GM23338 (cell line): ENCODE measurements around the gene CSTF2T. TPM values are rescaled to one million over a fixed set of nuclear protein-coding genes. Genes with fewer than 3 reads are reported as not detected.

Experiments used
- ATAC-seq: fragments of 200-7000 bp; cut with Tn5 transposase; 3 replicates; pipeline ENCODE4 v1.9.1; 2020
- DNase-seq: peaks from one replicate; pipeline ENCODE4 v3.0.0-alpha.2; 2015; ENCODE audit warnings: low spot score
- H2AFZ ChIP-seq: fragments of 200-600 bp; sonication (generic); 2 replicates; pipeline ENCODE4 v1.8.0; 2016; ENCODE audit warnings: antibody characterized with exemption, mild to moderate bottlenecking, moderate library complexity
- H3F3A ChIP-seq: fragments of 200-600 bp; sonication (generic); replicated peaks from 2 replicates; pipeline ENCODE4 v1.8.0; 2017; ENCODE audit warnings: antibody characterized with exemption, mixed run types, low read depth
- H3K27ac ChIP-seq: fragments of 200-600 bp; sonication (generic); 2 replicates; pipeline ENCODE4 v1.6.1; 2016; ENCODE audit warnings: low read depth
- H3K27me3 ChIP-seq: fragments of 200-600 bp; sonication (generic); 2 replicates; pipeline ENCODE4 v1.8.0; 2016; ENCODE audit warnings: mild to moderate bottlenecking, mixed run types, moderate library complexity; ENCODE audit not compliant: insufficient read depth
- H3K36me3 ChIP-seq: fragments of 200-600 bp; sonication (generic); 2 replicates; pipeline ENCODE4 v1.8.0; 2016; ENCODE audit warnings: mild to moderate bottlenecking; ENCODE audit not compliant: insufficient read depth
- H3K4me1 ChIP-seq: fragments of 200-600 bp; sonication (generic); 2 replicates; pipeline ENCODE4 v1.8.0; 2016; ENCODE audit warnings: mild to moderate bottlenecking, moderate library complexity; ENCODE audit not compliant: insufficient read depth
- H3K4me2 ChIP-seq: fragments of 200-600 bp; sonication (generic); 2 replicates; pipeline ENCODE4 v1.7.1; 2017; ENCODE audit warnings: mixed run types
- H3K4me3 ChIP-seq: fragments of 200-600 bp; sonication (generic); 2 replicates; pipeline ENCODE4 v1.6.1; 2016; ENCODE audit warnings: mixed run types
- H3K79me2 ChIP-seq: fragments of 200-600 bp; sonication (generic); replicated peaks from 2 replicates; pipeline ENCODE4 v1.8.0; 2017; ENCODE audit warnings: mild to moderate bottlenecking; ENCODE audit not compliant: insufficient read depth
- H3K9me2 ChIP-seq: fragments of 200-600 bp; sonication (generic); 2 replicates; pipeline ENCODE4 v1.8.0; 2017; ENCODE audit not compliant: insufficient read depth
- H4K20me1 ChIP-seq: fragments of 200-600 bp; sonication (generic); replicated peaks from 2 replicates; pipeline ENCODE4 v1.8.0; 2017; ENCODE audit warnings: mild to moderate bottlenecking; ENCODE audit not compliant: insufficient read depth
- H3K27ac Mint-ChIP-seq: 2 replicates; pipeline ENCODE4 v1.8.0; 2020; ENCODE audit warnings: inconsistent platforms, mild to moderate bottlenecking, moderate library complexity, mixed read lengths
- H3K27me3 Mint-ChIP-seq: 3 replicates; pipeline ENCODE4 v1.8.0; 2022; ENCODE audit warnings: low read depth, mild to moderate bottlenecking, moderate library complexity, mixed read lengths, inconsistent platforms; ENCODE audit not compliant: insufficient read depth, poor library complexity
- H3K36me3 Mint-ChIP-seq: 3 replicates; pipeline ENCODE4 v1.8.0; 2021; ENCODE audit warnings: low read depth, mild to moderate bottlenecking, inconsistent platforms, moderate library complexity, mixed read lengths
- H3K4me1 Mint-ChIP-seq: 3 replicates; pipeline ENCODE4 v1.8.0; 2020; ENCODE audit warnings: mild to moderate bottlenecking, inconsistent platforms, mixed read lengths
- H3K4me3 Mint-ChIP-seq: 3 replicates; pipeline ENCODE4 v1.8.0; 2021; ENCODE audit warnings: moderate library complexity, mild to moderate bottlenecking, inconsistent platforms, mixed read lengths
- H3K9me3 Mint-ChIP-seq: 3 replicates; pipeline ENCODE4 v1.8.0; 2020; ENCODE audit warnings: moderate library complexity, mild to moderate bottlenecking, inconsistent platforms, mixed read lengths
- JUNB ChIP-seq: IDR thresholded peaks from one replicate; pipeline ENCODE4 v1.6.1; 2016; ENCODE audit warnings: antibody characterized with exemption; ENCODE audit not compliant: unreplicated experiment
- POLR2AphosphoS5 ChIP-seq: IDR thresholded peaks from 2 replicates; pipeline ENCODE4 v1.6.1; 2016; ENCODE audit warnings: antibody characterized with exemption, low read depth
- STAT1 ChIP-seq: IDR thresholded peaks from one replicate; pipeline ENCODE4 v1.6.1; 2016; ENCODE audit warnings: antibody characterized with exemption; ENCODE audit not compliant: unreplicated experiment
- ZNF331 ChIP-seq: fragments of 250-450 bp; sonication (Bioruptor Pico); IDR thresholded peaks from 2 replicates; pipeline ENCODE4 v1.5.0; 2020; ENCODE audit warnings: low read depth, mild to moderate bottlenecking, moderate library complexity
- polyA plus RNA-seq: library from polyadenylated mRNA; unstranded; fragments of >200 nt; fragmentation: Nextera tagmentation; extraction: Ambion mirVana; gene quantifications from 2 replicates; pipeline ENCODE4 v1.2.1, GENCODE V29; 2016
- total RNA-seq: library from RNA; depleted of rRNA; stranded (reverse); fragments of >200 nt; shearing (Covaris generic); gene quantifications from 2 replicates; pipeline ENCODE4 v1.2.3, GENCODE V29; 2014
- TF ChIP-seq, protein P1 (sequence below): fragments of 250-450 bp; sonication (Bioruptor Pico); IDR thresholded peaks from 2 replicates; pipeline ENCODE4 v1.5.0; 2020; ENCODE audit warnings: mild to moderate bottlenecking, moderate library complexity
- TF ChIP-seq, protein P2 (sequence below): IDR thresholded peaks from 2 replicates; pipeline ENCODE4 v1.6.1; 2016; ENCODE audit warnings: antibody characterized with exemption
- TF ChIP-seq, protein P3 (sequence below), 2 experiments: fragments of 200-600 bp in 1 of 2; sonication (generic) in 1 of 2; conservative IDR thresholded peaks; 2 replicates each; pipeline versions ENCODE4 v1.5.1 to v1.6.1; 2016 to 2017; ENCODE audit warnings: antibody characterized with exemption in 2 of 2, low read depth in 2 of 2, mild to moderate bottlenecking in 2 of 2, moderate library complexity in 1 of 2

Gene CSTF2T
- total and polyA plus RNA-seq, 2 experiments from 2014 or later = 9.8 to 31.9 TPM

DNA sequence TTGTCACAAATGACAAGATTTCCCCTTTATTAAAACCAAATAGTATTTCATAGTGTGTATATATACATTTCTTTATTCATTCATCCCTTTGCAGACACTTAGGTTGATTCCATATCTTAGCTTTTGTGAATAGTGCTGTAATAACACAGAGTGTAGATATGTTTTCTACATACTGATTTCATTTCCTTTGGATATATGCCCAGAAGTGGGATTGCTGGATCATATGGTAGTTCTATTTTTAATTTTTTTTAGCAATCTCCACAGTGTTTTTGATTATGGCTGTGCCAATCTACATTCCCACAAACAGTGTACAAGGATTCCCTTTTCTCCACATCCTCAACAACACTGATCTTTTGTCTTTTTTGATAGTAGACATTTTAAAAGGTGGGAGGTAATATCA is 46.4 kb downstream of the CSTF2T start (continued):
- TF ChIP-seq, protein P1, sequence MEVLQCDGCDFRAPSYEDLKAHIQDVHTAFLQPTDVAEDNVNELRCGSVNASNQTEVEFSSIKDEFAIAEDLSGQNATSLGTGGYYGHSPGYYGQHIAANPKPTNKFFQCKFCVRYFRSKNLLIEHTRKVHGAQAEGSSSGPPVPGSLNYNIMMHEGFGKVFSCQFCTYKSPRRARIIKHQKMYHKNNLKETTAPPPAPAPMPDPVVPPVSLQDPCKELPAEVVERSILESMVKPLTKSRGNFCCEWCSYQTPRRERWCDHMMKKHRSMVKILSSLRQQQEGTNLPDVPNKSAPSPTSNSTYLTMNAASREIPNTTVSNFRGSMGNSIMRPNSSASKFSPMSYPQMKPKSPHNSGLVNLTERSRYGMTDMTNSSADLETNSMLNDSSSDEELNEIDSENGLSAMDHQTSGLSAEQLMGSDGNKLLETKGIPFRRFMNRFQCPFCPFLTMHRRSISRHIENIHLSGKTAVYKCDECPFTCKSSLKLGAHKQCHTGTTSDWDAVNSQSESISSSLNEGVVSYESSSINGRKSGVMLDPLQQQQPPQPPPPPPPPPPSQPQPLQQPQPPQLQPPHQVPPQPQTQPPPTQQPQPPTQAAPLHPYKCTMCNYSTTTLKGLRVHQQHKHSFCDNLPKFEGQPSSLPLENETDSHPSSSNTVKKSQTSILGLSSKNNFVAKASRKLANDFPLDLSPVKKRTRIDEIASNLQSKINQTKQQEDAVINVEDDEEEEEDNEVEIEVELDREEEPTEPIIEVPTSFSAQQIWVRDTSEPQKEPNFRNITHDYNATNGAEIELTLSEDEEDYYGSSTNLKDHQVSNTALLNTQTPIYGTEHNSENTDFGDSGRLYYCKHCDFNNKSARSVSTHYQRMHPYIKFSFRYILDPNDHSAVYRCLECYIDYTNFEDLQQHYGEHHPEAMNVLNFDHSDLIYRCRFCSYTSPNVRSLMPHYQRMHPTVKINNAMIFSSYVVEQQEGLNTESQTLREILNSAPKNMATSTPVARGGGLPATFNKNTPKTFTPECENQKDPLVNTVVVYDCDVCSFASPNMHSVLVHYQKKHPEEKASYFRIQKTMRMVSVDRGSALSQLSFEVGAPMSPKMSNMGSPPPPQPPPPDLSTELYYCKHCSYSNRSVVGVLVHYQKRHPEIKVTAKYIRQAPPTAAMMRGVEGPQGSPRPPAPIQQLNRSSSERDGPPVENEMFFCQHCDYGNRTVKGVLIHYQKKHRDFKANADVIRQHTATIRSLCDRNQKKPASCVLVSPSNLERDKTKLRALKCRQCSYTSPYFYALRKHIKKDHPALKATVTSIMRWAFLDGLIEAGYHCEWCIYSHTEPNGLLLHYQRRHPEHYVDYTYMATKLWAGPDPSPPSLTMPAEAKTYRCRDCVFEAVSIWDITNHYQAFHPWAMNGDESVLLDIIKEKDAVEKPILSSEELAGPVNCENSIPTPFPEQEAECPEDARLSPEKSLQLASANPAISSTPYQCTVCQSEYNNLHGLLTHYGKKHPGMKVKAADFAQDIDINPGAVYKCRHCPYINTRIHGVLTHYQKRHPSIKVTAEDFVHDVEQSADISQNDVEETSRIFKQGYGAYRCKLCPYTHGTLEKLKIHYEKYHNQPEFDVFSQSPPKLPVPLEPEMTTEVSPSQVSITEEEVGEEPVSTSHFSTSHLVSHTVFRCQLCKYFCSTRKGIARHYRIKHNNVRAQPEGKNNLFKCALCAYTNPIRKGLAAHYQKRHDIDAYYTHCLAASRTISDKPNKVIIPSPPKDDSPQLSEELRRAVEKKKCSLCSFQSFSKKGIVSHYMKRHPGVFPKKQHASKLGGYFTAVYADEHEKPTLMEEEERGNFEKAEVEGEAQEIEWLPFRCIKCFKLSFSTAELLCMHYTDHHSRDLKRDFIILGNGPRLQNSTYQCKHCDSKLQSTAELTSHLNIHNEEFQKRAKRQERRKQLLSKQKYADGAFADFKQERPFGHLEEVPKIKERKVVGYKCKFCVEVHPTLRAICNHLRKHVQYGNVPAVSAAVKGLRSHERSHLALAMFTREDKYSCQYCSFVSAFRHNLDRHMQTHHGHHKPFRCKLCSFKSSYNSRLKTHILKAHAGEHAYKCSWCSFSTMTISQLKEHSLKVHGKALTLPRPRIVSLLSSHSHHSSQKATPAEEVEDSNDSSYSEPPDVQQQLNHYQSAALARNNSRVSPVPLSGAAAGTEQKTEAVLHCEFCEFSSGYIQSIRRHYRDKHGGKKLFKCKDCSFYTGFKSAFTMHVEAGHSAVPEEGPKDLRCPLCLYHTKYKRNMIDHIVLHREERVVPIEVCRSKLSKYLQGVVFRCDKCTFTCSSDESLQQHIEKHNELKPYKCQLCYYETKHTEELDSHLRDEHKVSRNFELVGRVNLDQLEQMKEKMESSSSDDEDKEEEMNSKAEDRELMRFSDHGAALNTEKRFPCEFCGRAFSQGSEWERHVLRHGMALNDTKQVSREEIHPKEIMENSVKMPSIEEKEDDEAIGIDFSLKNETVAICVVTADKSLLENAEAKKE = no peak
- TF ChIP-seq ZNF331 (CRISPR knock-in tag) (no peak), JUNB (no peak)
- TF ChIP-seq, protein P2, sequence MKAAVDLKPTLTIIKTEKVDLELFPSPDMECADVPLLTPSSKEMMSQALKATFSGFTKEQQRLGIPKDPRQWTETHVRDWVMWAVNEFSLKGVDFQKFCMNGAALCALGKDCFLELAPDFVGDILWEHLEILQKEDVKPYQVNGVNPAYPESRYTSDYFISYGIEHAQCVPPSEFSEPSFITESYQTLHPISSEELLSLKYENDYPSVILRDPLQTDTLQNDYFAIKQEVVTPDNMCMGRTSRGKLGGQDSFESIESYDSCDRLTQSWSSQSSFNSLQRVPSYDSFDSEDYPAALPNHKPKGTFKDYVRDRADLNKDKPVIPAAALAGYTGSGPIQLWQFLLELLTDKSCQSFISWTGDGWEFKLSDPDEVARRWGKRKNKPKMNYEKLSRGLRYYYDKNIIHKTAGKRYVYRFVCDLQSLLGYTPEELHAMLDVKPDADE = no peak

DNA sequence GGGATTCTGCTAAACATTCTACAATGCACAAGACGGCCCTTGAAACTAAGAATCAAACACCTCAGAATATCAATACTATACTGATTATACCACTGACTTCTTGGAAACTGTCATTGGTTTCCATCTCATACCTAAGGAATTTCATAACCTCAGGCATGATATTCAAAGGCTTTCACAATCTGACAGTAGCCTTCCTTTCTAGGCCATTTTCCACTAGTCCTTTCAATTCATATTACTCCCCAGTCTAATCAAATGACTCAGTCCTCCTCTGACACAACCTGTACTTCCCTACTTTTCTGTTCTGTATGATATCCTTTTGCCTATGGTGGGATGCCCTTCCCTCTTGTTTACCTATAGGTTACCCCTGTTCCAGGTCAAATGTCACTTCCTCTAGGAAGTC is 48.3 kb downstream of the CSTF2T start:
- no peaks in the 10 kb centered on the region for H4K20me1 ChIP-seq
- H3K79me2 ChIP-seq = no peaks in the 10 kb centered on the region
- H3K9me2 ChIP-seq = no peaks in the 10 kb centered on the region
- no peaks in the 10 kb centered on the region for H3K36me3 ChIP-seq
- no peak overlapping the region for H3K4me3 ChIP-seq
- peaks cover 2% of the 10 kb centered on the region; the same call in 2 of the 3 replicates for H3K4me1 Mint-ChIP-seq
- no peak overlapping the region for H3K27ac ChIP-seq
- H3K4me3 Mint-ChIP-seq = no peak overlapping the region
- H2AFZ ChIP-seq = no peak overlapping the region
- peaks cover 8% of the 10 kb centered on the region for H3K4me1 ChIP-seq
- H3K27me3 Mint-ChIP-seq = no peaks in the 10 kb centered on the region
- no peaks in the 10 kb centered on the region for H3K9me3 Mint-ChIP-seq
- H3K36me3 Mint-ChIP-seq = no peaks in the 10 kb centered on the region
- H3K27ac Mint-ChIP-seq = no peak overlapping the region
- H3K27me3 ChIP-seq = no peaks in the 10 kb centered on the region
- ATAC-seq (no peak), DNase-seq (no peak)
- H3F3A ChIP-seq = no peaks in the 10 kb centered on the region
- H3K4me2 ChIP-seq = no peak overlapping the region
- TF ChIP-seq JUNB (no peak), STAT1 (no peak), POLR2AphosphoS5 (no peak)
- TF ChIP-seq, protein P3, sequence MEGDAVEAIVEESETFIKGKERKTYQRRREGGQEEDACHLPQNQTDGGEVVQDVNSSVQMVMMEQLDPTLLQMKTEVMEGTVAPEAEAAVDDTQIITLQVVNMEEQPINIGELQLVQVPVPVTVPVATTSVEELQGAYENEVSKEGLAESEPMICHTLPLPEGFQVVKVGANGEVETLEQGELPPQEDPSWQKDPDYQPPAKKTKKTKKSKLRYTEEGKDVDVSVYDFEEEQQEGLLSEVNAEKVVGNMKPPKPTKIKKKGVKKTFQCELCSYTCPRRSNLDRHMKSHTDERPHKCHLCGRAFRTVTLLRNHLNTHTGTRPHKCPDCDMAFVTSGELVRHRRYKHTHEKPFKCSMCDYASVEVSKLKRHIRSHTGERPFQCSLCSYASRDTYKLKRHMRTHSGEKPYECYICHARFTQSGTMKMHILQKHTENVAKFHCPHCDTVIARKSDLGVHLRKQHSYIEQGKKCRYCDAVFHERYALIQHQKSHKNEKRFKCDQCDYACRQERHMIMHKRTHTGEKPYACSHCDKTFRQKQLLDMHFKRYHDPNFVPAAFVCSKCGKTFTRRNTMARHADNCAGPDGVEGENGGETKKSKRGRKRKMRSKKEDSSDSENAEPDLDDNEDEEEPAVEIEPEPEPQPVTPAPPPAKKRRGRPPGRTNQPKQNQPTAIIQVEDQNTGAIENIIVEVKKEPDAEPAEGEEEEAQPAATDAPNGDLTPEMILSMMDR (conservative IDR thresholded peaks at IDR 0.05; ENCODE audit: low read depth in 2 of 2) = no peak
- TF ChIP-seq, protein P1 = no peak
